Uterus (tissue), 4 donors: ENCODE measurements around the gene ALDH4A1. TPM values are rescaled to one million over a fixed set of nuclear protein-coding genes. Genes with fewer than 3 reads are reported as not detected.
A peak's percentile ranks its signal among the peaks of the same experiment; 100 is the strongest.

Experiments used
- DNase-seq, 2 donors: peaks; one replicate each; pipeline ENCODE4 v3.0.0-alpha.2; 2019 to 2020
- H3K27ac ChIP-seq, 2 donors: fragments of 200-600 bp; sonication (generic); 1 replicate in 1 of 2; 2 replicates in 1 of 2; pipeline ENCODE4 v1.5.1; 2016 to 2018
- H3K27me3 ChIP-seq, 2 donors: fragments of 200-600 bp; sonication (generic); one replicate each; pipeline ENCODE4 v1.5.1; 2018 to 2019; ENCODE audit warnings: control low read depth in 1 of 2
- H3K36me3 ChIP-seq, 2 donors: fragments of 200-600 bp; sonication (generic); one replicate each; pipeline ENCODE4 v1.5.1; 2019; ENCODE audit warnings: control low read depth in 1 of 2
- H3K4me1 ChIP-seq, 2 donors: fragments of 200-600 bp; sonication (generic); one replicate each; pipeline ENCODE4 v1.5.1; 2018 to 2019; ENCODE audit warnings: control low read depth in 1 of 2
- H3K4me3 ChIP-seq, 2 donors: fragments of 200-600 bp; sonication (generic); 1 replicate in 1 of 2; 2 replicates in 1 of 2; pipeline ENCODE4 v1.5.1; 2018 to 2019; ENCODE audit warnings: mild to moderate bottlenecking in 1 of 2
- H3K9me3 ChIP-seq, 2 donors: fragments of 200-600 bp; sonication (generic); one replicate each; pipeline ENCODE4 v1.5.1; 2019; ENCODE audit warnings: control low read depth in 1 of 2
- CTCF ChIP-seq, 4 experiments: fragments of 200-600 bp in 2 of 4; fragments of 450-650 bp in 2 of 4; sonication (generic) in 2 of 4; IDR thresholded peaks; one replicate each; pipeline ENCODE4 v1.5.1; 2016 to 2019; ENCODE audit warnings: antibody characterized with exemption in 4 of 4, mild to moderate bottlenecking in 2 of 4, moderate library complexity in 1 of 4
- POLR2A ChIP-seq, 2 donors: fragments of 450-650 bp; IDR thresholded peaks; one replicate each; pipeline ENCODE4 v1.6.1; 2016; ENCODE audit warnings: antibody characterized with exemption in 2 of 2, mild to moderate bottlenecking in 1 of 2, moderate library complexity in 1 of 2
- intact Hi-C: fragments of 100-400 bp; cut with DNase I; formaldehyde crosslinking; loops from one replicate; pipeline ENCODE4 v1.15.1; 2023; ENCODE audit warnings: low total_unique reads
- total RNA-seq, 4 donors: library from RNA; depleted of rRNA in 3 of 4; stranded (reverse); fragments of >200 nt in 3 of 4; gene quantifications; one replicate each; pipeline versions ENCODE4 v1.1.0 to v1.2.4, GENCODE V29; 2014 to 2023
- donor health status: DM: yes; HTN: yes; CAD: no.

Gene ALDH4A1
- total RNA-seq, 4 donors from 2014 or later: 2.6 to 18.5 (median 10.3) TPM

GRCh38 chr1:18942340-18942739, 40.0 kb upstream of the ALDH4A1 start:
- H3K9me3 ChIP-seq: no peaks in the 10 kb centered on the region
- peaks cover 0 to 31% of the 10 kb centered on the region in 2 donors for H3K4me1 ChIP-seq
- H3K4me3 ChIP-seq: no peak overlapping the region
- intact Hi-C loops: no loop called here
- DNase-seq: no peak
- no peaks in the 10 kb centered on the region for H3K36me3 ChIP-seq
- peak overlapping the region; percentile 38 to 41 for H3K27ac ChIP-seq
- H3K27me3 ChIP-seq: no peaks in the 10 kb centered on the region
- no peak for TF ChIP-seq CTCF (IDR thresholded peaks at IDR 0.05)
- TF ChIP-seq POLR2A (IDR thresholded peaks at IDR 0.05): no peak

- intact Hi-C loops: no loop called here
- Histone ChIP-seq H3K36me3 (no peaks in the 10 kb centered on the region), H3K4me1 (peaks cover 0 to 27% of the 10 kb centered on the region in 2 donors), H3K9me3 (no peaks in the 10 kb centered on the region), H3K27me3 (no peaks in the 10 kb centered on the region), H3K4me3 (no peak overlapping the region), H3K27ac (peak overlapping the region; percentile 38 to 41)
- no peak for DNase-seq
- TF ChIP-seq POLR2A (IDR thresholded peaks at IDR 0.05) (no peak), CTCF (IDR thresholded peaks at IDR 0.05) (no peak)
These were observed 39.1 kb upstream of the ALDH4A1 start for GRCh38 chr1:18941221-18942141.

DNA sequence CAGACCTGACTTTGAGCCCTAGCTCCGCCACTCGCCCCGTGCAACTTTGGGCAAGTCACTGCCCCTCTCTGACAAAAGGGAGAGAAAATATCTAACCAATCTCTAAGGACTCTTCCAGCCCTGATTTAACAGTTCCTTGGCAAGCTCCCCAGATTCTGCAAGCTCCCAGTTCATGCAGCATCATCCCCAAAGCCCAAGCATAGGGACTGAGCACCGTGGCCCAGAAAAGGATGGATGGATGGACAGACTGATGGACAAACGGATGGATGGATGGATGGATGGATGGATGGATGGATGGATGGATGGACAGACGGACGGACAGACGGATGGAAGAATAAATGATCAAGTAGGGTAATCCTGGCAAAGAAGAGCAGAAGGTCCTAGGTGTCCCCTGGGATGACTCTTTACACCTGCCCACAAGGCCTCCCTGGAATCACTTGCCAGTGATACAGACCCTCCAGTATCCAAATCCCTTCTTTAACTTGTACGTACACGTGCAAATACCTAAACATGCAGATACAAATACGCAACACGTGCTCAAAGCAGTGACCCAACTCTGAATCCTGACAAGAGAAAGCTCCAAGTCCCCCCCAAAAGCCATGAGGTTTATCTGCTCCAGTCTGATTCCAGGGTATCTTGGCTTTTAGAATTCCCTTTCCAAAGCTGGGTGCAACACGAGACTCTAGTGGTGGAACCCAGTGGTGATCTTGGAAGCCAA, 38.1 kb upstream of the ALDH4A1 start:
- TF ChIP-seq POLR2A (IDR thresholded peaks at IDR 0.05) (no peak), CTCF (IDR thresholded peaks at IDR 0.05) (no peak)
- Histone ChIP-seq H3K36me3 (no peaks in the 10 kb centered on the region), H3K27me3 (no peaks in the 10 kb centered on the region), H3K4me3 (no peak overlapping the region), H3K4me1 (peaks cover 0 to 25% of the 10 kb centered on the region in 2 donors), H3K9me3 (no peaks in the 10 kb centered on the region), H3K27ac (no peak overlapping the region)
- DNase-seq: no peak
- intact Hi-C loops: no loop called here

- Histone ChIP-seq H3K27me3 (no peaks in the 10 kb centered on the region), H3K4me1 (peaks cover 0 to 23% of the 10 kb centered on the region in 2 donors), H3K9me3 (no peaks in the 10 kb centered on the region), H3K27ac (no peak overlapping the region), H3K36me3 (no peaks in the 10 kb centered on the region), H3K4me3 (no peak overlapping the region)
- intact Hi-C loops: no loop called here
- DNase-seq: no peak
- TF ChIP-seq CTCF (IDR thresholded peaks at IDR 0.05) (no peak), POLR2A (IDR thresholded peaks at IDR 0.05) (no peak)
These were observed 37.3 kb upstream of the ALDH4A1 start for GRCh38 chr1:18939398-18940302.
